Measurements from ENCODE around the gene BARX2. TPM values are rescaled to one million over a fixed set of nuclear protein-coding genes. Genes with fewer than 3 reads are reported as not detected.

Gene BARX2
- polyA plus RNA-seq, 1 donor from 2014 or later: not detected

GRCh38 chr11:129392995-129393394, 17.3 kb downstream of the BARX2 start:
- no peak overlapping the region for H3K4me2 ChIP-seq (ENCODE audit: low read length)
- H3K27ac ChIP-seq (ENCODE audit: low read length): no peak overlapping the region
- no peak overlapping the region for H2AFZ ChIP-seq (ENCODE audit: low read depth, low read length)
- no peak overlapping the region for H3K9ac ChIP-seq (ENCODE audit: low read length)
- H4K20me1 ChIP-seq (ENCODE audit: insufficient read depth): no peaks in the 10 kb centered on the region
- H3F3A ChIP-seq (ENCODE audit: insufficient read depth, low read length, poor library complexity, severe bottlenecking): no peaks in the 10 kb centered on the region
- no peaks in the 10 kb centered on the region for H3K79me2 ChIP-seq (replicated peaks; ENCODE audit: insufficient read depth, low read length)
- no peaks in the 10 kb centered on the region for H3K36me3 ChIP-seq (ENCODE audit: insufficient read depth, low read length)
- no peak for TF ChIP-seq POLR2AphosphoS5 (IDR thresholded peaks at IDR 0.05)
- TF ChIP-seq SMC3 (conservative IDR thresholded peaks at IDR 0.05; ENCODE audit: poor library complexity): no peak
- TF ChIP-seq REST (IDR thresholded peaks at IDR 0.05; ENCODE audit: borderline replicate concordance): no peak
- no peak for TF ChIP-seq MXI1 (conservative IDR thresholded peaks at IDR 0.05; ENCODE audit: poor library complexity, severe bottlenecking)
- TF ChIP-seq EZH2 (IDR thresholded peaks at IDR 0.05; ENCODE audit: borderline replicate concordance, insufficient read depth, low read length, poor library complexity, severe bottlenecking): no peak
- no peak for TF ChIP-seq TAF1 (IDR thresholded peaks at IDR 0.05; ENCODE audit: low read depth)
- H3K27me3 ChIP-seq (ENCODE audit: insufficient read depth, low read depth, low read length): no peaks in the 10 kb centered on the region
- H3K4me3 ChIP-seq (ENCODE audit: low read length): no peak overlapping the region
- H3K9me2 ChIP-seq (ENCODE audit: insufficient read depth, low read length): no peaks in the 10 kb centered on the region
- no peaks in the 10 kb centered on the region for H3K9me3 ChIP-seq (ENCODE audit: low read length)

- H2AFZ ChIP-seq (ENCODE audit: low read depth, low read length): no peak overlapping the region
Measured at GRCh38 chr11:129394709-129395108, 19.1 kb downstream of the BARX2 start.

More at GRCh38 chr11:129394709-129395108, 19.1 kb downstream of the BARX2 start:
- Histone ChIP-seq H3F3A (ENCODE audit: insufficient read depth, low read length, poor library complexity, severe bottlenecking) (no peaks in the 10 kb centered on the region), H3K4me3 (ENCODE audit: low read length) (no peak overlapping the region), H3K36me3 (ENCODE audit: insufficient read depth, low read length) (no peaks in the 10 kb centered on the region), H3K27ac (ENCODE audit: low read length) (no peak overlapping the region), H3K9me3 (ENCODE audit: low read length) (no peaks in the 10 kb centered on the region), H4K20me1 (ENCODE audit: insufficient read depth) (no peaks in the 10 kb centered on the region), H3K4me2 (ENCODE audit: low read length) (no peak overlapping the region), H3K79me2 (replicated peaks; ENCODE audit: insufficient read depth, low read length) (no peaks in the 10 kb centered on the region), H3K27me3 (ENCODE audit: insufficient read depth, low read depth, low read length) (no peaks in the 10 kb centered on the region), H3K9me2 (ENCODE audit: insufficient read depth, low read length) (no peaks in the 10 kb centered on the region), H3K9ac (ENCODE audit: low read length) (no peak overlapping the region)
- TF ChIP-seq REST (IDR thresholded peaks at IDR 0.05; ENCODE audit: borderline replicate concordance) (no peak), EP300 (conservative IDR thresholded peaks at IDR 0.05; ENCODE audit: poor library complexity, severe bottlenecking) (no peak), EZH2 (IDR thresholded peaks at IDR 0.05; ENCODE audit: borderline replicate concordance, insufficient read depth, low read length, poor library complexity, severe bottlenecking) (no peak), RAD21 (conservative IDR thresholded peaks at IDR 0.05) (no peak), SMC3 (conservative IDR thresholded peaks at IDR 0.05; ENCODE audit: poor library complexity) (no peak), MXI1 (conservative IDR thresholded peaks at IDR 0.05; ENCODE audit: poor library complexity, severe bottlenecking) (no peak), TAF1 (IDR thresholded peaks at IDR 0.05; ENCODE audit: low read depth) (no peak), CTCF (IDR thresholded peaks at IDR 0.05; ENCODE audit: poor library complexity, severe bottlenecking) (no peak), POLR2AphosphoS5 (IDR thresholded peaks at IDR 0.05) (no peak)

Data from neural cell (in vitro differentiated cells).